ENCODE data around the gene BAHCC1.

BAHCC1 gene

GRCh38 chr17:81366648-81367047 lies 28.6 kb upstream of the BAHCC1 start:
- DNase-seq (ENCODE audit: low read depth in 3 of 3, low spot score in 1 of 3): no peak

GRCh38 chr17:81367171-81367570 lies 28.1 kb upstream of the BAHCC1 start:
- no peak for DNase-seq (ENCODE audit: low read depth in 3 of 3, low spot score in 1 of 3)

GRCh38 chr17:81368161-81369022 lies 26.9 kb upstream of the BAHCC1 start:
- DNase-seq (ENCODE audit: low read depth in 3 of 3, low spot score in 1 of 3): no peak

GRCh38 chr17:81370294-81370693 lies 25.0 kb upstream of the BAHCC1 start:
- no peak for DNase-seq (ENCODE audit: low read depth in 3 of 3, low spot score in 1 of 3)

GRCh38 chr17:81371910-81372760 lies 23.1 kb upstream of the BAHCC1 start:
- DNase-seq (ENCODE audit: low read depth in 3 of 3, low spot score in 1 of 3): no peak

GRCh38 chr17:81373536-81374160 lies 21.6 kb upstream of the BAHCC1 start:
- DNase-seq (ENCODE audit: low read depth in 3 of 3, low spot score in 1 of 3): no peak

- no peak for DNase-seq (ENCODE audit: low read depth in 3 of 3, low spot score in 1 of 3)
Observed at GRCh38 chr17:81374890-81375289, 20.4 kb upstream of the BAHCC1 start.

- no peak for DNase-seq (ENCODE audit: low read depth in 3 of 3, low spot score in 1 of 3)
Observed at GRCh38 chr17:81376946-81377714, 18.1 kb upstream of the BAHCC1 start.

GRCh38 chr17:81378941-81379511 lies 16.2 kb upstream of the BAHCC1 start:
- no peak for DNase-seq (ENCODE audit: low read depth in 3 of 3, low spot score in 1 of 3)

GRCh38 chr17:81379523-81379942 lies 15.7 kb upstream of the BAHCC1 start:
- DNase-seq (ENCODE audit: low read depth in 3 of 3, low spot score in 1 of 3): no peak

- DNase-seq (ENCODE audit: low read depth in 3 of 3, low spot score in 1 of 3): no peak
Observed at GRCh38 chr17:81380131-81380530, 15.1 kb upstream of the BAHCC1 start.

GRCh38 chr17:81380666-81381518 lies 14.4 kb upstream of the BAHCC1 start:
- DNase-seq (ENCODE audit: low read depth in 3 of 3, low spot score in 1 of 3): no peak

GRCh38 chr17:81381632-81382577 lies 13.4 kb upstream of the BAHCC1 start:
- no peak for DNase-seq (ENCODE audit: low read depth in 3 of 3, low spot score in 1 of 3)

GRCh38 chr17:81382851-81383250 lies 12.4 kb upstream of the BAHCC1 start:
- no peak for DNase-seq (ENCODE audit: low read depth in 3 of 3, low spot score in 1 of 3)

GRCh38 chr17:81383504-81384421 lies 11.5 kb upstream of the BAHCC1 start:
- DNase-seq (ENCODE audit: low read depth in 3 of 3, low spot score in 1 of 3): no peak

- DNase-seq (ENCODE audit: low read depth in 3 of 3, low spot score in 1 of 3): no peak
Observed at GRCh38 chr17:81384929-81385319, 10.3 kb upstream of the BAHCC1 start.

- DNase-seq (ENCODE audit: low read depth in 3 of 3, low spot score in 1 of 3): no peak
Observed at GRCh38 chr17:81385320-81386111, 9.7 kb upstream of the BAHCC1 start.

Measured in stimulated activated CD4-positive, alpha-beta T cell treated with anti-CD3 and anti-CD28 coated beads, TNF-alpha, amount 100 ng/mL, for 1 hour (primary cell).